Central memory CD8-positive, alpha-beta T cell (primary cell): ENCODE results near the gene FRMD3.

Experiments
- ATAC-seq: fragments of 150-1000 bp; cut with Tn5 transposase; replicated peaks from 2 replicates; pipeline ENCODE4 v1.10.0; 2022; ENCODE audit warnings: mild to moderate bottlenecking, moderate FRiP score, moderate number of reproducible peaks; ENCODE audit not compliant: poor library complexity, severe bottlenecking; ENCODE audit errors: extremely low read depth
- DNase-seq, 2 donors: peaks; one replicate each; pipeline ENCODE4 v3.0.0; 2021; ENCODE audit warnings: low spot score in 2 of 2
- H3K27ac Mint-ChIP-seq: one replicate; pipeline ENCODE4 v1.8.0; 2022; ENCODE audit warnings: low read depth, mild to moderate bottlenecking, moderate library complexity, mixed read lengths
- H3K27me3 Mint-ChIP-seq: one replicate; pipeline ENCODE4 v1.8.0; 2022; ENCODE audit warnings: mixed read lengths
- H3K36me3 Mint-ChIP-seq: one replicate; pipeline ENCODE4 v1.8.0; 2022; ENCODE audit warnings: mild to moderate bottlenecking, moderate library complexity, mixed read lengths; ENCODE audit not compliant: insufficient read depth
- H3K4me1 Mint-ChIP-seq: one replicate; pipeline ENCODE4 v1.8.0; 2022; ENCODE audit warnings: mixed read lengths
- H3K4me3 Mint-ChIP-seq: one replicate; pipeline ENCODE4 v1.8.0; 2022; ENCODE audit warnings: mild to moderate bottlenecking, moderate library complexity, mixed read lengths
- H3K9me3 Mint-ChIP-seq: one replicate; pipeline ENCODE4 v1.8.0; 2022; ENCODE audit warnings: mixed read lengths

Gene FRMD3

DNA sequence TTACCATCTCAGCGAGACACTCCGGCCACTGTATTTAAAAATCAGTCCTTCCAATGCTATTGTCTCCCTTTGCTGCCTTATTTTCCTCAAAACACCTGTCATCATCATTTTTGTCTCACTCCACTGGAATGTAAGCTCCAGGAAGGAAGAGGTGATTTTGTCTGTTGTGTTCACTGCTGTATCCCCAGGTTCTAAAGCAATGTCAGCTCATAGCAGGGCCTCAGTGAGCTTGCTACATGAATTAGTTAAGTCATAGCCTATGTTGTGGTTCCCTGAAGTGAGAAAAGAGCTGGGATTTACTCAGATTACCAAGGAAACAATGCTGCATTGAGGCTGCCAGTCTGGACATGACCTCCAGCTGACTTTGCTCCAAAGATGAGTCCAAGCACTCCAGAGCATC lies 337.7 kb downstream of the FRMD3 start:
- no peaks in the 10 kb centered on the region for H3K4me1 Mint-ChIP-seq
- peaks cover 2% of the 10 kb centered on the region for H3K36me3 Mint-ChIP-seq
- no peaks in the 10 kb centered on the region for H3K9me3 Mint-ChIP-seq
- DNase-seq (no peak), ATAC-seq (no peak)
- H3K4me3 Mint-ChIP-seq = no peak overlapping the region
- H3K27me3 Mint-ChIP-seq = peaks cover 2% of the 10 kb centered on the region
- H3K27ac Mint-ChIP-seq = no peak overlapping the region

DNA sequence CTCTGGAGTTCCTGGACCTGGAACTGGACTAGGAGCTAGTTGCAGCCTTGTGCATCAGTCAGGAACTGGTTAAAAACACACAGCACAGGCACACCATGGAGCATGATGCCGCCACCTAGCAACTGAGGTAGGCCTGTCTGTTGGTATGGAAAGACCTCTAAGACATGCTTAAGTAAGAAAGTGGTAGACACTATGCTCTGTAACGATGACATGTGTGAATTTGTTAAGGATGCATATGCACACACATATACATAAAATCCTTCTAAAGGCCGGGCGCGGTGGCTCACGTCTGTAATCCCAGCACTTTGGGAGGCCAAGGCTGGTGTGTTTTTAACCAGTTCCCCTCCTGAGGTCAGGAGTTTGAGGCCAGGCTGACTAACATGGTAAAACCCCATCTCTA lies 338.4 kb downstream of the FRMD3 start:
- no peak for ATAC-seq
- Mint-ChIP-seq H3K27ac (no peak overlapping the region), H3K4me1 (no peaks in the 10 kb centered on the region), H3K27me3 (peaks cover 9% of the 10 kb centered on the region), H3K36me3 (peaks cover 2% of the 10 kb centered on the region), H3K9me3 (no peaks in the 10 kb centered on the region), H3K4me3 (no peak overlapping the region)
- no peak for DNase-seq

DNA sequence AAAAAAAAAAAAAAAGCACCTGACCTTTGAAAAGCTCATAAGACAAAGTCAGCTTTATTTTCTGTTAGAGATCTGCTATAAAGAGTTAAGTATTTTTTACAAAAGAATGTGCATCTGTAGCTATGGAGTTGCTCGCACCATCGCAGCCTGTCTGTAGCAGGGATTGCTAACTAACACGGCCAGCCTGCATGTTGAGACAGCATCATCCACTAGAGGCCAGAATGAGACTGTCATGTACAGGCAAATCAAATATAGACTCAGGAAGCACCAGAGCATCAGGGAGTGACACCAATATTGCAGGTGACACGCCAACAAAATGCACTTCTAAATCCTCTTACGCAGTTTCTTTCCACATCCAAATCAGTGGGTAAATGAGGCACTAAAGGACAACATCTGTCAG lies 339.0 kb downstream of the FRMD3 start:
- H3K27ac Mint-ChIP-seq = no peak overlapping the region
- H3K9me3 Mint-ChIP-seq = no peaks in the 10 kb centered on the region
- ATAC-seq (no peak), DNase-seq (no peak)
- peaks cover 2% of the 10 kb centered on the region for H3K36me3 Mint-ChIP-seq
- no peak overlapping the region for H3K4me3 Mint-ChIP-seq
- H3K27me3 Mint-ChIP-seq = peaks cover 10% of the 10 kb centered on the region
- H3K4me1 Mint-ChIP-seq = no peaks in the 10 kb centered on the region

DNA sequence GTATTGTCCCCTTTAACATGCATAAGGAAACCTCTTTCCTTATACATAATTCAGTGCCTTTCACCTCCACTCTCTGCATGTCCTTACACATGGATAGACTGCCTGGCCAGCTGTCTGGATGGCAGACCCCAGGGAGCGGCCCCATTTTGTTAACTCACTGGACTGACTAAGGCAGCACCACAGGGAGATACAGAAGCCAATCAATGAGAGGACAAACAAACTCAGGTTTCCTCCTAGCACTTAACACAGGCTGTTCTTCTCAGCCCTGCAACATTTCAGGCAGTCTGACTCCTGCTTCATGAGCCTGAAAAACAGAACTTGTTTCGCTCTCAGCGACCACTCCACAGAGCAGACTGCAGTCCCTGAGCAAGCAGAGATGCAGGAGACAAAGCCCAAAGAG lies 339.8 kb downstream of the FRMD3 start:
- DNase-seq (no peak), ATAC-seq (no peak)
- peaks cover 10% of the 10 kb centered on the region for H3K27me3 Mint-ChIP-seq
- H3K4me1 Mint-ChIP-seq = no peaks in the 10 kb centered on the region
- peaks cover 2% of the 10 kb centered on the region for H3K36me3 Mint-ChIP-seq
- H3K4me3 Mint-ChIP-seq = no peak overlapping the region
- no peaks in the 10 kb centered on the region for H3K9me3 Mint-ChIP-seq
- no peak overlapping the region for H3K27ac Mint-ChIP-seq

DNA sequence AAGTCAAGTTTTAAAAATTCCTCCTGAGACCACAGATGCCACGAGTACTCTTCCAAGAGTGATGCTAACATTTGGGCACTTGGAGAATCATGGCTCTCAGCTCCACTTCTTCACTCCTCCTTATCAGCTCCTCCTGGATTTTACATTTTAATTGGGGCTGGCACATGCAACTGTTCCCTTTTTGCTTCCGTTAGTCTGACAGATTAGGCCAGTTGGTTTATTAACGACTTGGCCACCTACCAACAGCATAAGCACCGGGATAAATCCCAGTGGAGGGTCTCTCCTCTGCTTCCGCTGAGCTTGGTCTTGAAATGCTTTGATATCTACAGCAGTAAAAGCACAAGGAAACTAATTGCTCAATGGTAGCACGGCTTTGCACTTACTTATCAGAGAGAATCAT lies 340.6 kb downstream of the FRMD3 start:
- H3K27ac Mint-ChIP-seq = no peak overlapping the region
- no peak overlapping the region for H3K4me3 Mint-ChIP-seq
- DNase-seq = no peak
- H3K27me3 Mint-ChIP-seq = peaks cover 10% of the 10 kb centered on the region
- H3K4me1 Mint-ChIP-seq = no peaks in the 10 kb centered on the region
- H3K36me3 Mint-ChIP-seq = peaks cover 2% of the 10 kb centered on the region
- H3K9me3 Mint-ChIP-seq = no peaks in the 10 kb centered on the region
- ATAC-seq = no peak

GRCh38 chr9:83196946-83197345 lies 341.3 kb downstream of the FRMD3 start:
- no peaks in the 10 kb centered on the region for H3K4me1 Mint-ChIP-seq
- H3K36me3 Mint-ChIP-seq = peaks cover 2% of the 10 kb centered on the region
- no peak overlapping the region for H3K4me3 Mint-ChIP-seq
- peaks cover 10% of the 10 kb centered on the region for H3K27me3 Mint-ChIP-seq
- no peak overlapping the region for H3K27ac Mint-ChIP-seq
- DNase-seq (no peak), ATAC-seq (no peak)
- no peaks in the 10 kb centered on the region for H3K9me3 Mint-ChIP-seq
